ENCODE data around the gene NLRP12.

- TF ChIP-seq POLR2AphosphoS5 (IDR thresholded peaks at IDR 0.05; ENCODE audit: borderline replicate concordance, low read depth, low read length) (no peak), EZH2 (IDR thresholded peaks at IDR 0.05) (no peak)
These were observed 25.1 kb upstream of the NLRP12 start for GRCh38 chr19:53849237-53849676.

Data from SK-N-MC (cell line).